T follicular helper cell (primary cell): ENCODE measurements around the gene RRBP1.

Experiments
- DNase-seq: peaks from one replicate; pipeline ENCODE4 v3.0.0-alpha.2; 2020; ENCODE audit warnings: low read depth

RRBP1 gene

GRCh38 chr20:17647391-17648314 lies 34.4 kb downstream of the RRBP1 start:
- DNase-seq: no peak

GRCh38 chr20:17646961-17647301 lies 35.1 kb downstream of the RRBP1 start:
- no peak for DNase-seq

GRCh38 chr20:17646209-17646960 lies 35.7 kb downstream of the RRBP1 start:
- DNase-seq: no peak

GRCh38 chr20:17645546-17646208 lies 36.4 kb downstream of the RRBP1 start:
- DNase-seq: no peak

GRCh38 chr20:17645010-17645409 lies 37.0 kb downstream of the RRBP1 start:
- DNase-seq: no peak

- no peak for DNase-seq
These were observed 37.6 kb downstream of the RRBP1 start for GRCh38 chr20:17644451-17644850.

- DNase-seq: no peak
These were observed 38.4 kb downstream of the RRBP1 start for GRCh38 chr20:17643531-17644188.

- DNase-seq: no peak
These were observed 39.4 kb downstream of the RRBP1 start for GRCh38 chr20:17642404-17643269.

GRCh38 chr20:17641993-17642392 lies 40.0 kb downstream of the RRBP1 start:
- no peak for DNase-seq

GRCh38 chr20:17641520-17641964 lies 40.5 kb downstream of the RRBP1 start:
- DNase-seq: no peak

GRCh38 chr20:17640875-17641378 lies 41.1 kb downstream of the RRBP1 start:
- DNase-seq: no peak

- DNase-seq: no peak
These were observed 41.7 kb downstream of the RRBP1 start for GRCh38 chr20:17640146-17640874.

- DNase-seq: no peak
These were observed 43.1 kb downstream of the RRBP1 start for GRCh38 chr20:17638835-17639407.

GRCh38 chr20:17637985-17638640 lies 43.9 kb downstream of the RRBP1 start:
- DNase-seq: no peak

GRCh38 chr20:17637413-17637780 lies 44.6 kb downstream of the RRBP1 start:
- DNase-seq: no peak

GRCh38 chr20:17636523-17637412 lies 45.3 kb downstream of the RRBP1 start:
- DNase-seq: no peak

- DNase-seq: no peak
These were observed 46.5 kb downstream of the RRBP1 start for GRCh38 chr20:17635332-17636244.
